Measurements from ENCODE around the gene RBFOX2.

DNA sequence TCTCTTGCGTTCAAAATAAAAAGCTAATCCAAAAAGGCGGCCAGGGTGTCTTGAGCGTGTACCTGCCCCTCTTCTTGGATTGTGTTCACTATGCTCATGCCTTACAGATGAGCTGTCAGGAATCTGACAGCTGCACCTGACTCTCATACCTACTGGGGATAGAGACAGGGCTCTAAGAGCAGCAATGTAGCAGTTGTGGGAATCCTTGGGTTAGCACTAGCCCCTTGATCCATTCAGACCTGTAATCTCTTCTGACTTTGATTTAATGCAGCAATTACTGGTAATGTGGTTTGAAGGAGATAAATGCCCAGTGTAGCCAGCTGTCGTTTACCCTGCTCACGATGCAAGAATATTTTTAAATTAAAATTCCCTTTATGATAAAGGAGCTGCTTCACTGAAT lies 165.2 kb downstream of the RBFOX2 start:
- TF ChIP-seq, protein P1, sequence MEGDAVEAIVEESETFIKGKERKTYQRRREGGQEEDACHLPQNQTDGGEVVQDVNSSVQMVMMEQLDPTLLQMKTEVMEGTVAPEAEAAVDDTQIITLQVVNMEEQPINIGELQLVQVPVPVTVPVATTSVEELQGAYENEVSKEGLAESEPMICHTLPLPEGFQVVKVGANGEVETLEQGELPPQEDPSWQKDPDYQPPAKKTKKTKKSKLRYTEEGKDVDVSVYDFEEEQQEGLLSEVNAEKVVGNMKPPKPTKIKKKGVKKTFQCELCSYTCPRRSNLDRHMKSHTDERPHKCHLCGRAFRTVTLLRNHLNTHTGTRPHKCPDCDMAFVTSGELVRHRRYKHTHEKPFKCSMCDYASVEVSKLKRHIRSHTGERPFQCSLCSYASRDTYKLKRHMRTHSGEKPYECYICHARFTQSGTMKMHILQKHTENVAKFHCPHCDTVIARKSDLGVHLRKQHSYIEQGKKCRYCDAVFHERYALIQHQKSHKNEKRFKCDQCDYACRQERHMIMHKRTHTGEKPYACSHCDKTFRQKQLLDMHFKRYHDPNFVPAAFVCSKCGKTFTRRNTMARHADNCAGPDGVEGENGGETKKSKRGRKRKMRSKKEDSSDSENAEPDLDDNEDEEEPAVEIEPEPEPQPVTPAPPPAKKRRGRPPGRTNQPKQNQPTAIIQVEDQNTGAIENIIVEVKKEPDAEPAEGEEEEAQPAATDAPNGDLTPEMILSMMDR (IDR thresholded peaks at IDR 0.05), result no peak
- TF ChIP-seq, protein P2, sequence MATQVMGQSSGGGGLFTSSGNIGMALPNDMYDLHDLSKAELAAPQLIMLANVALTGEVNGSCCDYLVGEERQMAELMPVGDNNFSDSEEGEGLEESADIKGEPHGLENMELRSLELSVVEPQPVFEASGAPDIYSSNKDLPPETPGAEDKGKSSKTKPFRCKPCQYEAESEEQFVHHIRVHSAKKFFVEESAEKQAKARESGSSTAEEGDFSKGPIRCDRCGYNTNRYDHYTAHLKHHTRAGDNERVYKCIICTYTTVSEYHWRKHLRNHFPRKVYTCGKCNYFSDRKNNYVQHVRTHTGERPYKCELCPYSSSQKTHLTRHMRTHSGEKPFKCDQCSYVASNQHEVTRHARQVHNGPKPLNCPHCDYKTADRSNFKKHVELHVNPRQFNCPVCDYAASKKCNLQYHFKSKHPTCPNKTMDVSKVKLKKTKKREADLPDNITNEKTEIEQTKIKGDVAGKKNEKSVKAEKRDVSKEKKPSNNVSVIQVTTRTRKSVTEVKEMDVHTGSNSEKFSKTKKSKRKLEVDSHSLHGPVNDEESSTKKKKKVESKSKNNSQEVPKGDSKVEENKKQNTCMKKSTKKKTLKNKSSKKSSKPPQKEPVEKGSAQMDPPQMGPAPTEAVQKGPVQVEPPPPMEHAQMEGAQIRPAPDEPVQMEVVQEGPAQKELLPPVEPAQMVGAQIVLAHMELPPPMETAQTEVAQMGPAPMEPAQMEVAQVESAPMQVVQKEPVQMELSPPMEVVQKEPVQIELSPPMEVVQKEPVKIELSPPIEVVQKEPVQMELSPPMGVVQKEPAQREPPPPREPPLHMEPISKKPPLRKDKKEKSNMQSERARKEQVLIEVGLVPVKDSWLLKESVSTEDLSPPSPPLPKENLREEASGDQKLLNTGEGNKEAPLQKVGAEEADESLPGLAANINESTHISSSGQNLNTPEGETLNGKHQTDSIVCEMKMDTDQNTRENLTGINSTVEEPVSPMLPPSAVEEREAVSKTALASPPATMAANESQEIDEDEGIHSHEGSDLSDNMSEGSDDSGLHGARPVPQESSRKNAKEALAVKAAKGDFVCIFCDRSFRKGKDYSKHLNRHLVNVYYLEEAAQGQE (IDR thresholded peaks at IDR 0.05; ENCODE audit: insufficient read depth in 1 of 2, low read depth in 2 of 2, low read length in 1 of 2), result no peak
- no peak for TF ChIP-seq POLR2AphosphoS5 (IDR thresholded peaks at IDR 0.05; ENCODE audit: low read depth, low read length)

Data from Panc1 (cell line).